WTC11 (cell line): ENCODE results near the gene SDCCAG8. TPM values are rescaled to one million over a fixed set of nuclear protein-coding genes. Genes with fewer than 3 reads are reported as not detected.

Source experiments
- ATAC-seq: fragments of 200-7000 bp; cut with Tn5 transposase; 2 replicates; pipeline ENCODE4 v1.10.0; 2021; ENCODE audit warnings: mild to moderate bottlenecking, moderate library complexity
- CTCF ChIA-PET: fragments of 300-600 bp; sonication (Branson Sonifier 250); formaldehyde crosslinking; loops from one replicate; lab custom pipeline; 2021; ENCODE audit warnings: antibody characterized with exemption; lab: Charles Lee
- POLR2A ChIA-PET: fragments of 350-600 bp; sonication (Branson Sonifier 250); formaldehyde crosslinking; loops from one replicate; lab custom pipeline; 2021; ENCODE audit warnings: antibody characterized with exemption; lab: Charles Lee
- DNase-seq: peaks from one replicate; pipeline ENCODE4 v3.0.0; 2021; ENCODE audit warnings: low spot score
- H3K27ac Mint-ChIP-seq: 2 replicates; pipeline ENCODE4 v1.8.0; 2021; ENCODE audit warnings: mixed read lengths
- H3K27me3 Mint-ChIP-seq: 2 replicates; pipeline ENCODE4 v1.8.0; 2021; ENCODE audit warnings: low read depth, mild to moderate bottlenecking, moderate library complexity, mixed read lengths
- H3K36me3 Mint-ChIP-seq: 2 replicates; pipeline ENCODE4 v1.8.0; 2021; ENCODE audit warnings: mixed read lengths
- H3K4me1 Mint-ChIP-seq: 2 replicates; pipeline ENCODE4 v1.8.0; 2022; ENCODE audit warnings: mixed read lengths
- H3K4me3 Mint-ChIP-seq: 2 replicates; pipeline ENCODE4 v1.8.0; 2021; ENCODE audit warnings: mild to moderate bottlenecking, moderate library complexity, mixed read lengths
- H3K9me3 Mint-ChIP-seq: 2 replicates; pipeline ENCODE4 v1.8.0; 2021; ENCODE audit warnings: mixed read lengths
- ATF1 ChIP-seq: sonication (generic); formaldehyde crosslinking; IDR thresholded peaks from 2 replicates; pipeline ENCODE4 v1.8.1; 2023; ENCODE audit warnings: mild to moderate bottlenecking, moderate library complexity, missing genetic modification reagents
- CBFB ChIP-seq: sonication (generic); formaldehyde crosslinking; IDR thresholded peaks from 2 replicates; pipeline ENCODE4 v1.8.1; 2022; ENCODE audit warnings: mild to moderate bottlenecking, low read depth, missing genetic modification reagents
- ELF4 ChIP-seq: sonication (generic); formaldehyde crosslinking; IDR thresholded peaks from 2 replicates; pipeline ENCODE4 v1.8.1; 2022; ENCODE audit warnings: low read depth, mild to moderate bottlenecking, moderate library complexity, missing genetic modification reagents
- GABPB1 ChIP-seq: sonication (generic); formaldehyde crosslinking; IDR thresholded peaks from 2 replicates; pipeline ENCODE4 v1.8.1; 2023; ENCODE audit warnings: mild to moderate bottlenecking, missing genetic modification reagents
- GRHL2 ChIP-seq: fragments of 250-450 bp; sonication (Bioruptor Pico); IDR thresholded peaks from 2 replicates; pipeline ENCODE4 v1.8.0; 2022; ENCODE audit warnings: mild to moderate bottlenecking, moderate library complexity; ENCODE audit not compliant: insufficient replicate concordance, severe bottlenecking
- NFYB ChIP-seq: sonication (generic); formaldehyde crosslinking; conservative IDR thresholded peaks from 2 replicates; pipeline ENCODE4 v1.8.0; 2022; ENCODE audit warnings: low read depth, missing genetic modification reagents
- NR2C2 ChIP-seq: sonication (generic); formaldehyde crosslinking; IDR thresholded peaks from 2 replicates; pipeline ENCODE4 v1.8.0; 2022; ENCODE audit warnings: mild to moderate bottlenecking, missing genetic modification reagents
- SOX15 ChIP-seq: fragments of 250-450 bp; sonication (Bioruptor Pico); IDR thresholded peaks from 2 replicates; pipeline ENCODE4 v1.9.0; 2021; ENCODE audit warnings: mild to moderate bottlenecking
- TEAD1 ChIP-seq: sonication (generic); formaldehyde crosslinking; IDR thresholded peaks from 2 replicates; pipeline ENCODE4 v1.8.0; 2022; ENCODE audit warnings: mild to moderate bottlenecking, missing genetic modification reagents
- TEAD4 ChIP-seq: sonication (generic); formaldehyde crosslinking; IDR thresholded peaks from 2 replicates; pipeline ENCODE4 v1.8.0; 2022; ENCODE audit warnings: mild to moderate bottlenecking, missing genetic modification reagents
- ZNF138 ChIP-seq: sonication (generic); formaldehyde crosslinking; conservative IDR thresholded peaks from 2 replicates; pipeline ENCODE4 v1.8.1; 2022; ENCODE audit warnings: mild to moderate bottlenecking, moderate library complexity, missing genetic modification reagents
- ZNF416 ChIP-seq: fragments of 250-450 bp; sonication (Bioruptor Pico); IDR thresholded peaks from 2 replicates; pipeline ENCODE4 v1.9.0; 2021; ENCODE audit warnings: mild to moderate bottlenecking, inconsistent platforms
- ZNF423 ChIP-seq: fragments of 250-450 bp; sonication (Bioruptor Pico); IDR thresholded peaks from 2 replicates; pipeline ENCODE4 v2.1.2; 2022; ENCODE audit warnings: mild to moderate bottlenecking, moderate library complexity
- total RNA-seq: library from RNA; stranded (reverse); gene quantifications from 3 replicates; pipeline ENCODE4 v1.2.3, GENCODE V29; 2021
- TF ChIP-seq, protein P1 (sequence below): sonication (generic); formaldehyde crosslinking; IDR thresholded peaks from 2 replicates; pipeline ENCODE4 v1.8.0; 2022; ENCODE audit warnings: mild to moderate bottlenecking, missing genetic modification reagents
- TF ChIP-seq, protein P2 (sequence below): fragments of 250-450 bp; sonication (Bioruptor Pico); IDR thresholded peaks from 2 replicates; pipeline ENCODE4 v2.1.2; 2022; ENCODE audit warnings: mild to moderate bottlenecking, moderate library complexity
- TF ChIP-seq, protein P3 (sequence below): fragments of 250-450 bp; sonication (Bioruptor Pico); IDR thresholded peaks from 2 replicates; pipeline ENCODE4 v1.9.0; 2021; ENCODE audit warnings: moderate library complexity, mild to moderate bottlenecking, inconsistent platforms, borderline replicate concordance
- TF ChIP-seq, protein P4 (sequence below): sonication (generic); formaldehyde crosslinking; IDR thresholded peaks from 2 replicates; pipeline ENCODE4 v1.8.1; 2023; ENCODE audit warnings: mild to moderate bottlenecking, missing genetic modification reagents, moderate library complexity
- TF ChIP-seq, protein P5 (sequence below): sonication (generic); formaldehyde crosslinking; IDR thresholded peaks from 2 replicates; pipeline ENCODE4 v1.8.0; 2022; ENCODE audit warnings: missing genetic modification reagents

Gene SDCCAG8
- total RNA-seq, 1 experiment from 2014 or later, result 44.3 TPM

DNA sequence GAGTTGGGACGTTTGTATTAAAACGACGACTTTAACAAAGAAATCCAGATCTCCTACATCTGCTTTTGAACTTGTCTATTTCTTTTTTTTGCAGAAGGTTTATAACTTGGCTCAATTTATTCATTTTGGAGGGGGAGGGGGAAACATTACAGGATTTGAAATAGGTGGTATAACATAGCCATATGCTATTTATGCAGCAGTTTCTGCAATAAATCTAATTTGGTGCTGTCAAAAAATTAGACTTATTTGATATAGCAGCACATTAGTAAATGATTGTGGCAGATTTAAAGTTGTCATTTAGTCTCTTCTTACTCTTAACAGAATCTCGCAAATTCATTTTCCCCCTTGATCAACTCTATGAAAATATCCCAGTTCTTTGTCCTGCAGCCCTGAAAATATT, 138.2 kb downstream of the SDCCAG8 start:
- Mint-ChIP-seq H3K4me3 (no peak overlapping the region), H3K4me1 (peaks cover 38% of the 10 kb centered on the region), H3K27me3 (no peaks in the 10 kb centered on the region)
- DNase-seq, result no peak
- TF ChIP-seq NR2C2 (CRISPR knock-in tag) (no peak), TEAD1 (CRISPR knock-in tag) (no peak)
- TF ChIP-seq, all 79 proteins: peak for 0
- CTCF ChIA-PET, result no interaction called here
- Mint-ChIP-seq H3K36me3 (no peaks in the 10 kb centered on the region), H3K9me3 (no peaks in the 10 kb centered on the region), H3K27ac (no peak overlapping the region)
- ATAC-seq, result no peak
- POLR2A ChIA-PET, result no interaction called here

DNA sequence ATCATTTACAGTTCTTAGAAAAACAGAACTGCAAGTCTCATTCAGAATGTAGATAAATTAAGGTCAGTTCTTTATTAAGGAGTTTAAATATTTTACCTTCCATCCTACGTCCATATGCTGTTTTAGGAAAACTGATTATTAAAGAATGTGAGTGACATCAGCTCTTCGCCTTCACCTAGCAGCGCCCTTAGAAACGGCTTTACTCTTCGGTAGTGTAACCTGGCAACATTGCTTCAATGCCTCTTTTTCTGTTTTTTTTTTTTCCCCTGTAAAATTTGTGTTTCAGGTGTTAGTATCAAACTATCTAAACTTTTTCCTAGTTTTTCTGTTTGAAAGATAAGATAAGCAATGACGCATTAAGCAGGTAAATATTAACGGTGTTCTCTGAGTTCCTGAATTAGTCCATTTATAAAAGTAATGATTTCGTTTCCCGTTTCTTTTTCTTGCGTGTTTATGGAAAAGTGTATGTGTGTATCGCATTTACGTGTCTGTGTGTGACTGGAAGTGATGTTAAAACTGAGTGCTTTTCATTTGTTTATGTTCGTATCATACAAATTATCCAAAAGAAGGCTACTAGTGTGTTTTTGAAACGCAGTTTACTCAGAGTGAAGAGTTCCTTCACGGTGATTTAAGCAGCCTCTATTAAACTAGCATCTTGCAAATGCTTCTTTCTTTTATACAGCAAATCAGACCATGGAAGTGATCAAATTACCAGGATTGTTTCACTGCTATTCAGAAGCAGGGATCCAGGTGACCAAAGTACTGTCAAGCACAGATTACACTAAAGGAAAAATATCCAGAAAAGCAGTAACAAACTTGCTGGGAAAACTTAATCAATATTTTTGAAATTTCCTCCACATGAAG, 139.0 kb downstream of the SDCCAG8 start:
- Mint-ChIP-seq H3K4me3 (no peak overlapping the region), H3K36me3 (no peaks in the 10 kb centered on the region), H3K27ac (no peak overlapping the region), H3K9me3 (no peaks in the 10 kb centered on the region), H3K4me1 (peaks cover 32% of the 10 kb centered on the region), H3K27me3 (no peaks in the 10 kb centered on the region)
- ChIA-PET POLR2A (no interaction called here), CTCF (no interaction called here)
- DNase-seq, result no peak
- ATAC-seq, result no peak
- TF ChIP-seq GABPB1 (CRISPR knock-in tag) (no peak), TEAD4 (no peak), ZNF416 (CRISPR knock-in tag) (no peak), ZNF423 (CRISPR knock-in tag) (no peak)
- TF ChIP-seq, protein P1, sequence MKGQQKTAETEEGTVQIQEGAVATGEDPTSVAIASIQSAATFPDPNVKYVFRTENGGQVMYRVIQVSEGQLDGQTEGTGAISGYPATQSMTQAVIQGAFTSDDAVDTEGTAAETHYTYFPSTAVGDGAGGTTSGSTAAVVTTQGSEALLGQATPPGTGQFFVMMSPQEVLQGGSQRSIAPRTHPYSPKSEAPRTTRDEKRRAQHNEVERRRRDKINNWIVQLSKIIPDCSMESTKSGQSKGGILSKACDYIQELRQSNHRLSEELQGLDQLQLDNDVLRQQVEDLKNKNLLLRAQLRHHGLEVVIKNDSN (CRISPR knock-in tag), result no peak
- TF ChIP-seq, protein P2, sequence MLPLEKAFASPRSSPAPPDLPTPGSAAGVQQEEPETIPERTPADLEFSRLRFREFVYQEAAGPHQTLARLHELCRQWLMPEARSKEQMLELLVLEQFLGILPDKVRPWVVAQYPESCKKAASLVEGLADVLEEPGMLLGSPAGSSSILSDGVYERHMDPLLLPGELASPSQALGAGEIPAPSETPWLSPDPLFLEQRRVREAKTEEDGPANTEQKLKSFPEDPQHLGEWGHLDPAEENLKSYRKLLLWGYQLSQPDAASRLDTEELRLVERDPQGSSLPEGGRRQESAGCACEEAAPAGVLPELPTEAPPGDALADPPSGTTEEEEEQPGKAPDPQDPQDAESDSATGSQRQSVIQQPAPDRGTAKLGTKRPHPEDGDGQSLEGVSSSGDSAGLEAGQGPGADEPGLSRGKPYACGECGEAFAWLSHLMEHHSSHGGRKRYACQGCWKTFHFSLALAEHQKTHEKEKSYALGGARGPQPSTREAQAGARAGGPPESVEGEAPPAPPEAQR (CRISPR knock-in tag), result no peak
- TF ChIP-seq, protein P3, sequence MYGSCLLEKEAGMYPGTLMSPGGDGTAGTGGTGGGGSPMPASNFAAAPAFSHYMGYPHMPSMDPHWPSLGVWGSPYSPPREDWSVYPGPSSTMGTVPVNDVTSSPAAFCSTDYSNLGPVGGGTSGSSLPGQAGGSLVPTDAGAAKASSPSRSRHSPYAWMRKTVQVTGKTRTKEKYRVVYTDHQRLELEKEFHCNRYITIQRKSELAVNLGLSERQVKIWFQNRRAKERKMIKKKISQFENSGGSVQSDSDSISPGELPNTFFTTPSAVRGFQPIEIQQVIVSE, result no peak
- TF ChIP-seq, protein P4, sequence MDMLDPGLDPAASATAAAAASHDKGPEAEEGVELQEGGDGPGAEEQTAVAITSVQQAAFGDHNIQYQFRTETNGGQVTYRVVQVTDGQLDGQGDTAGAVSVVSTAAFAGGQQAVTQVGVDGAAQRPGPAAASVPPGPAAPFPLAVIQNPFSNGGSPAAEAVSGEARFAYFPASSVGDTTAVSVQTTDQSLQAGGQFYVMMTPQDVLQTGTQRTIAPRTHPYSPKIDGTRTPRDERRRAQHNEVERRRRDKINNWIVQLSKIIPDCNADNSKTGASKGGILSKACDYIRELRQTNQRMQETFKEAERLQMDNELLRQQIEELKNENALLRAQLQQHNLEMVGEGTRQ, result no peak

DNA sequence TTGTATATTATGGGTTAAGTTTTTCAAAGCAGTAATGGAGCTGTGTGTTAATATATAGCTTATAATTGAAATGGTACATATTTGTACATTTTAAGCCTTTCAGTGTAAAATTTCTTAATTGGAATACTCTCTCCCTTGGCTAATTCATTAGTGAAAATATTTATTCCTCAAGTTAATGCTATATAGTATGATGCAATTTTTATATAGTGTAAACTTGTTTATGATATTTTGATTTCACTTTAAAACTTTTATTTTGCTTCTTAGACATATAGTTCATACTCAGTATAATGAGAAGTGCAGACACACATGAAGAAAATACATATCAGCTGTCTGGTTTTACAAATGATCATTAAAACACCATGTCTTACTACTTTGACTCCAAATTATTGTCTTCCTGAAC, 140.6 kb downstream of the SDCCAG8 start:
- CTCF ChIA-PET, result no interaction called here
- Mint-ChIP-seq H3K4me3 (no peak overlapping the region), H3K36me3 (no peaks in the 10 kb centered on the region), H3K4me1 (peaks cover 25% of the 10 kb centered on the region), H3K9me3 (no peaks in the 10 kb centered on the region), H3K27me3 (no peaks in the 10 kb centered on the region), H3K27ac (no peak overlapping the region)
- ATAC-seq (no peak), DNase-seq (no peak)
- POLR2A ChIA-PET, result no interaction called here
- TF ChIP-seq SOX15, result no peak
- no peak for TF ChIP-seq GRHL2 (CRISPR knock-in tag)
- TF ChIP-seq CBFB (CRISPR knock-in tag), result no peak
- no peak for TF ChIP-seq ELF4 (CRISPR knock-in tag)
- no peak for TF ChIP-seq NFYB (CRISPR knock-in tag)
- no peak for TF ChIP-seq ATF1 (CRISPR knock-in tag)
- TF ChIP-seq, protein P5, sequence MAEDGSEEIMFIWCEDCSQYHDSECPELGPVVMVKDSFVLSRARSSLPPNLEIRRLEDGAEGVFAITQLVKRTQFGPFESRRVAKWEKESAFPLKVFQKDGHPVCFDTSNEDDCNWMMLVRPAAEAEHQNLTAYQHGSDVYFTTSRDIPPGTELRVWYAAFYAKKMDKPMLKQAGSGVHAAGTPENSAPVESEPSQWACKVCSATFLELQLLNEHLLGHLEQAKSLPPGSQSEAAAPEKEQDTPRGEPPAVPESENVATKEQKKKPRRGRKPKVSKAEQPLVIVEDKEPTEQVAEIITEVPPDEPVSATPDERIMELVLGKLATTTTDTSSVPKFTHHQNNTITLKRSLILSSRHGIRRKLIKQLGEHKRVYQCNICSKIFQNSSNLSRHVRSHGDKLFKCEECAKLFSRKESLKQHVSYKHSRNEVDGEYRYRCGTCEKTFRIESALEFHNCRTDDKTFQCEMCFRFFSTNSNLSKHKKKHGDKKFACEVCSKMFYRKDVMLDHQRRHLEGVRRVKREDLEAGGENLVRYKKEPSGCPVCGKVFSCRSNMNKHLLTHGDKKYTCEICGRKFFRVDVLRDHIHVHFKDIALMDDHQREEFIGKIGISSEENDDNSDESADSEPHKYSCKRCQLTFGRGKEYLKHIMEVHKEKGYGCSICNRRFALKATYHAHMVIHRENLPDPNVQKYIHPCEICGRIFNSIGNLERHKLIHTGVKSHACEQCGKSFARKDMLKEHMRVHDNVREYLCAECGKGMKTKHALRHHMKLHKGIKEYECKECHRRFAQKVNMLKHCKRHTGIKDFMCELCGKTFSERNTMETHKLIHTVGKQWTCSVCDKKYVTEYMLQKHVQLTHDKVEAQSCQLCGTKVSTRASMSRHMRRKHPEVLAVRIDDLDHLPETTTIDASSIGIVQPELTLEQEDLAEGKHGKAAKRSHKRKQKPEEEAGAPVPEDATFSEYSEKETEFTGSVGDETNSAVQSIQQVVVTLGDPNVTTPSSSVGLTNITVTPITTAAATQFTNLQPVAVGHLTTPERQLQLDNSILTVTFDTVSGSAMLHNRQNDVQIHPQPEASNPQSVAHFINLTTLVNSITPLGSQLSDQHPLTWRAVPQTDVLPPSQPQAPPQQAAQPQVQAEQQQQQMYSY (CRISPR knock-in tag), result no peak
- no peak for TF ChIP-seq ZNF138 (CRISPR knock-in tag)
